HG03108 (cell line): Measurements from ENCODE around the gene TNIK.

ENCODE experiments used
- ATAC-seq: cut with Tn5 transposase; IDR thresholded peaks from one replicate; pipeline ENCODE4 v1.9.1; 2021; ENCODE audit warnings: moderate library complexity; ENCODE audit not compliant: unreplicated experiment

The TNIK gene

DNA sequence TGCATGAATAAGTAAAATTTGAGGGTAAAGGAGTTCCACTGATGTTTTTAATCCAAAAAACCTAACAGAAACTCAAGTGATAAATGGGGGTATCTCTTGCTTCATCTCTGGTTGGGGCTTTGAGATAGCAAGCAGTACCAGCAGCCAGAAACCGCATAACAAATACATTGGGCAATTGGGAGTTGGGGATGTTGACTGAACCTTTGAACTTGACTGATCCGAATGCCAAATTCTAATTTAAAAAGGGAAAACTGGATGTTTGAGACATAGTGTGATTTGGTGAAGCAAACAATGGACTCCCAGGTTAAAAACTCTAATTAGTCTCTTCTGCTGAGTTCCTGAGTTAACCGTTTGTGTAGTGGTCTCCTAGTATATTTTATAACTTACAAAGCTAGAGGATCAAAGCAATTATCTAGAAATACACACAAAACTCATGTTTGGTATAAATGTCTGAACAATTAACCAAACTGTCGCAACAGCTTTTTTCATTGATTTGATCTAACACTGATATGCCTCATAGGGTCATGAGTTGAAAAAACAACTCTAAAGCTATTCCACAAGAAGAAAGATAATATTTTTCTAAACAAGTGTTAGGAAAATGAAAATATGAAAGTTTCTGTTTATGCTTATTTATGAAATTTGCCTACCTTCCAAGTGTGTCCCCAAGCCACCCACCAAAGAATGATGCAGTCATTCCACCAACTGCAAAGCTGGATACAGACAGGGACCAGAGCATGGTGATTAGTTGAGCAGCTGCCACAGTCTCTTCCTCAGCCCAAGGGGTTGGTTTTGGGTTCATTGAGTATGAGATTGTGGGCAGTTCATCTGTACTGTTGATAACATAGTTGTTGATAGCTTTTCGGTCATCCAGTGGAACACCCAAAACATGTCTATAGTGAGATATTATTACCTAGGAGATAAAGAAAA lies 446.1 kb downstream of the TNIK start:
- ATAC-seq: no peak

DNA sequence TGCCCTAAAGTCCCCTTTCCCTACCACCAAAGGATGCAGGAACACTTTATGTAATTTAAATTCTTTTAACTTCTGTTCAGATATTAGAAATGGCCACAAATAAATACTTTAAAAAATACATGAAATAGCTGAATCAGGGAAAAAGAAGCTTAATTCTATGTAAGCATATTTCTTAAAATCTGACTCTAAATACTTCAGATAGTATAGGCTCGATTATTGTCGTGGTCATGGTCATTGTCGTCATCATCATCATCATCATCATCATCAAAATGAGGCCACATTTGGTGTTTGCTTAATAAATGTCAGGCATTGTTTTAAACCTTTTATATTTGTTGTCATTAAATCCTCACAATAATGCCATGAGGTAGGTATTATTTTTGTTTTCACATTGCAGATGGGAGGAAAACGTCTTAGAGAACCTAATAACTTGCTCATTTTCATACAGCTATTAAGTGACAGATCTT lies 448.3 kb downstream of the TNIK start:
- no peak for ATAC-seq
